ENCODE data around the gene TRIM3. TPM values are rescaled to one million over a fixed set of nuclear protein-coding genes. Genes with fewer than 3 reads are reported as not detected.

TRIM3 gene
- total RNA-seq, 1 experiment from 2014 or later = 13.4 TPM

- TF ChIP-seq ZBTB33 (IDR thresholded peaks at IDR 0.05; ENCODE audit: extremely low read depth, insufficient replicate concordance, low read length) (no peak), ATF3 (IDR thresholded peaks at IDR 0.05) (no peak), YY1 (IDR thresholded peaks at IDR 0.05; ENCODE audit: extremely low read depth, insufficient replicate concordance, low read depth, low read length) (no peak), JUND (IDR thresholded peaks at IDR 0.05) (no peak), REST (IDR thresholded peaks at IDR 0.05; ENCODE audit: low read depth) (no peak), MAX (IDR thresholded peaks at IDR 0.05) (no peak), CEBPB (IDR thresholded peaks at IDR 0.05; ENCODE audit: low read depth) (no peak), ZFX (IDR thresholded peaks at IDR 0.05) (no peak), ZNF274 (IDR thresholded peaks at IDR 0.05; ENCODE audit: low read depth, low read length) (no peak)
Observed at GRCh38 chr11:6411594-6412031, 62.1 kb downstream of the TRIM3 start (continued).
